HG03064 (cell line): ENCODE data around the gene TSPAN14.

Source experiments
- ATAC-seq: cut with Tn5 transposase; IDR thresholded peaks from one replicate; pipeline ENCODE4 v1.9.1; 2021; ENCODE audit warnings: low read depth; ENCODE audit not compliant: unreplicated experiment

Gene TSPAN14

DNA sequence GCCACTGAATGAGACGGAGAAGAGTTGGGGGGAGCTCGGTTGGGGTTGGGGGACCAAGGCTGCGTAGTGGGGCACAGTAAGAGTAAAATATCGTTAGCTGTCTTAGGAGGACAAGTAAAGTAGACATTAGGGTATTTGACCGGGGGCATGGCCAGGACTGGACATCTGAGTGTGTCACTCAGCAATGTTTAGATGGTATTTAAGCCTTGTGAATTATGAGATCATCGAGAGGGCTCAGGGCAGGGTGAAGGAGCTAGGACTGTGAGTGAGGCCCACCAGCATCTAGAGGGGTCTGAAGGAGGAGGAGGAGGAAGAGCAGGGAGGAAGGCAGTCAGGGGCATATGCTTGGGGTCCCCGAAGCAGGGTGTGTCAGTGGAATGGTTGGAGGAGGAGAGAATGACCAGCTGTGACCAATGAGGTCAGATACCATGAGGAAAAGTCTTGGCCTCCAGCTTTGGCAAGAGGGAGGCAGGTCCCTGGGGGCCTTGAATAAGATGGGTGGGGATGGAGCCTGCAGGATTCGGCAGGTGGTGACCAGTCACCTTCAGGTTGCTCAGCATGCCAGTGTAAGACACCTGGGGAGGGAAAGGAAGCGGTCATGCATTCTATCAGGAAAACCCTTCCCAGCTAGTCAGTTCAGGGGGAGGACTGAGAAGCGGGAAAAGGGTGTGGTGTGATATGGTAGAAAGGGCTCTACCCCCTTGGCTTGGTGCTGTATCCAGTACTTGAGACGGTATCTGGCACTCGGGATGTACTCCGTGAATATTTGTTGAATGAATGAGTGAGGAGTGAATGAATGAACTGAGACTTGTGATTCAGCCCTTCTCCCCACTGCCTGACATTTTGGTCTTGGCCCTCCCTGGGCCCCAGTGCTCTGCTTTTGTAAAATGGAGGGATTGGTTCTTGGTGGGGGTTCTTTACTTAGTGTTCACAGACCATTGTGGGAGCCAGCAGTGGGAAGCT is 48.8 kb downstream of the TSPAN14 start:
- ATAC-seq = no peak

DNA sequence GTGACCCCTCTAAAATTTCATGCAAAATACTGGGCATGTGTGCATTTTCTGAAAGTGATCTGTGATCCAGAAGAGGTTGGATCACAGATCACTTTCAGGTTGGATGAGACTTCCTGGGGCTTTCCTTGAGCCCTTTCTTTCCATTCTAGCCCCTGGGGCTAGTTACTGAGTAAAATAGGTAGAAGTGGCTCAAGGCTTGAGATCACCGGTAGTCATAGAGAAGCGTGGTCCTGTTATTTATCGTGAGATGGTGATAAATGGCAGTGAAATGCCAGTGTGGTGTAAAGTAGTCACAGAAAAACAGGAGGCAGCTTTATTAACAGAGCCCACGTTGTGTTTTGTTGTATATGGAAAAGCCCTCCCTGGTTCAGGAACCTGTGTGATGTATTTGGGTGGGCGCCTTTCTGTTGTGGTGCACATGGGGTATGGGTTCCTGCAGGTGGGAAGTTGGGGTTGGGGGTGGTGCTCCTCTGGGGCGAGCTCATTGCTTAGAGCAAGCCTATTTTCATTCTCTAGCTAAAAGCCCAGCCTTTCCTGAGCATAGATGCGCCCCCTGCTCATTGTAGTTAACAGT is 49.6 kb downstream of the TSPAN14 start:
- ATAC-seq = no peak

DNA sequence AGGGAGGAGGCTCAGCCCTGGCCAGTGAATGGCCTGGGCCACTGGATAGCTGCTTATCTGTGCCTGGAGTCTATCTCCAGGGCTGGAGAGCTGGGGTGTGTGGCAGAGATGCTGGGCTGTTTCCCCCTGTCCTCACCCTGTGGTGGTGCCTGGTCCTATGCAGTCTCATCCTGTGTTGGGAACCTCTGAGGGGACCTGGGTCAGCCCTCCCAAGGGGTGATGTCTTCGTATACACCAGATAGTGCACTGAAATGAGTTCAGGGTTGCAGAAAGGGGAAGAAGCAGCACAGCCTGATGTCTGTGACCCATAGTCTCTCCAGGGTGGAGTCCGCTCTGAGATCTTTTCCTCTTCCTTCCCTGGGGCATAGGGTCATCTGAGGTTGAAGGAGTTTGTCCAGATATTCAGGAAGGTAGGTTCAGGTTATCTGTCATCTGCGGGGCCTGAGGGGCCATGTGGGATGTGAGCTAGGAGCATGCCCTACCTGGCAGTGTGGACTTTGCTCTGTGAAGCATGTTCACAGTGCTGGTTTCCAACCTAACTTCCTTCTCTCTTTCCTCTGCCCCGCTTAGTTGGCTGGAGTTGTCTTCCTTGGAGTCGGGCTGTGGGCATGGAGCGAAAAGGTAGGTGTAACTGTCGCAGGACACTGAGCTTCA is 50.2 kb downstream of the TSPAN14 start:
- ATAC-seq = no peak

DNA sequence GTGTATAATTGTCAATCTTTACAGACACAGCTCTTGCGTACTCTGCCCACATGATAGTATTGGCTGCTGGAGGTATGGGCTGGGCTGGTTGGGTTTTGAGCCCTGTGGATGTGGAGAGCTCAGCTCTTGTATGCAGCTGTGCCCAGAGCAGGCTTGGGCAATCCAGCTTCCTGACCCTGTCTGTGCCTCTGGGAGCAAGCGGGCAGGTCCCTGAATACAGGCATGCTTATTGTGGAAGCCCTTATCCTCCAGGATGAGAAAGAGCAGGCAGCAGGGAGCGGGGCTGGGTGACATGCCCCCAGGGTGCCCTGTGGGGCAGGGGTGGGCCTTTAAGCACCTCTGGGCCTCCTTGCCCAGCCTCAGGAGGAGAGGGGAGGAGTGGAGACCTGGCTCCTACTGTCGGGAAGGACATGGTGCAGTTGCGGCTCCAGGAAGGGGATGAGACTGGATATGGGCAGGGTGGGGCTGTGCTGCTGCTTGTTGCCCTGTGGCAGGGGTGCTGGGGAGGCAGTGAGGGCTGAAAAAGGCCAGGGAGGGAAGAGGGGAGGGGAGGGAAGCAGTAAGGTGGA is 50.9 kb downstream of the TSPAN14 start:
- ATAC-seq = no peak

DNA sequence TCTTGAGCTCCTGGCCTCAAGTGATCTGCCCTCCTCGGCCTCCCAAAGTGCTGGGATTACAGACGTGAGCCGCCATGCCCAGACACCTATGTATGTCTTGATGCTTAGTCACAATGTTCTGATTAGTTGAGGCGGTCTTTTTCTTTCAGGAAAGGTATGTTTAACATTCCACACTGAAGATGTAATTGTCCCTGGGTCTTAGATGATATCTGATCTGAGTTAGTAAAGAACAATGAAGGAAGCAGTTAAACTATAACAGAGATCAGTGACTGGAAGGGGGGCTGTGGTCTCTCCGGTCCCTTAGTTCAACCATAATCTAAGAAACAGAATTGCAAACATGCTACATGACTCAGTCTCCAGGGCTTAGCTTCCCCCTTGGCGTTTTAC is 52.1 kb downstream of the TSPAN14 start:
- ATAC-seq = no peak

DNA sequence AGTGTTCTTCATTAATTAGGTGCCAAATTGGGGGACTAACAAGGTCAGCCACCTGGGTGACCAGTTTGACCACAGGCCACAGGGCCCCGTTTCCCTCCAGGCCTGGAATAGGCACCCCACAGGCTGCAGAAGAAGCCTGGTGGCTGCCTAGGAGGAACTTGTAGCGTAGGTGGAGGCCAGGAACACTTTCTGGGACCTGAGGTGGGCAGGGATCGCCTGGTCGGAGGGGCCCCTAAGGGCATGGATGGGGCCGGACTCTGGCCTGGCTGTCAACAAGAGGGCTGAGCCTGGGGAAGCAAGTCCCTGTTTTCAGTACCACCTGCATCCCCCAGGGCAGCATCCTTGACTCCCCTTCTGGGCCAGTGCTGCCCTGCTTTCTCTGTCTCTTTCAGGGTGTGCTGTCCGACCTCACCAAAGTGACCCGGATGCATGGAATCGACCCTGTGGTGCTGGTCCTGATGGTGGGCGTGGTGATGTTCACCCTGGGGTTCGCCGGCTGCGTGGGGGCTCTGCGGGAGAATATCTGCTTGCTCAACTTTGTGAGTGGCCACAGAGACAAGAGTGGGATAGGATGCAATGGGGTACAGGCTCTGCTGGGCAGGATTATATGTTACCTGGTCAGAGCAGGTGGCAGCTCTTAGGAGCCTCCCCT is 52.9 kb downstream of the TSPAN14 start:
- no peak for ATAC-seq

DNA sequence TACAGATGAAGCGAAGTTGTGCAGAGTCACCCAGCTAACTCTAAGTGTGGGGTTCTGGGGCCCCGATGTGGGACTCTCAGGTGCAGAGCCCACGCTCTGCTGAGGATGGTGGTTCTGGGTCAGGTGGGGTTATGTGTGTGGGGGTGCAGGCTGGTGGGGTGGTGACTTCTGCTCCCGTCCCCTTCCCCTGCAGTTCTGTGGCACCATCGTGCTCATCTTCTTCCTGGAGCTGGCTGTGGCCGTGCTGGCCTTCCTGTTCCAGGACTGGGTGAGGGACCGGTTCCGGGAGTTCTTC is 54.9 kb downstream of the TSPAN14 start:
- ATAC-seq = no peak

DNA sequence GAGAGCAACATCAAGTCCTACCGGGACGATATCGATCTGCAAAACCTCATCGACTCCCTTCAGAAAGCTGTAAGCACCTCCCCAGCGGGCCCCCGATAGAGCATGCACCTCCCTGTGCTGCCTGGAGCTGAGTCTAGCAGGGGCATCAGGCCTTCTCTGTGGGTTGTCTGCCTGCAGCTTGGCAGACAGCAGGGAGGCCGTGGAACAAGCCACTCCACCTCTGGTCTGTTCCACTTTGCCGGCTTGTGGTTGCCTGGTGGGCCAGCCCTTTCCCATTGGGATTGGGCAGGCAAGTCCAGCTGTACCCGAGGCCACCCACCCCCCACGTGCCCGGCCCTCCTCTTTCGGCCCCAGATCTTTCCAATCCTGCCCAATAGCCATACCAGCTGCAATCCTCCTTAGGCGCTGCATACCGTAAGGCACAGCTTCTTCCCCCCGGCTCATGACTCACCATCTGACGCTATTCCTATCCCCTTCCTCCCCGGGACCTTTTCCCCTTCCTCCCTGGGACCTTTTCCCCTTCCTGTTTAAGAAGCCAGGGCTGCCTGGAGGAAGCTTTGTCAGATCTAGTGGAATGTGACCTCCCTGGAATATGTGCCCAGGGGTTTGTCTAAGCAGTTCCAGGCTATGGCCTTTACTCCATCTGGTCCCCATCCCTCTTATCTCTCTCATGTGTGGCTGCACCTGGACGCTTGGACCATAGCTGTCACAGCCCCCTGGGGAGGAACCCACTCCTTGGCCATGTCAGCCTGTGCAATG is 55.5 kb downstream of the TSPAN14 start:
- no peak for ATAC-seq

DNA sequence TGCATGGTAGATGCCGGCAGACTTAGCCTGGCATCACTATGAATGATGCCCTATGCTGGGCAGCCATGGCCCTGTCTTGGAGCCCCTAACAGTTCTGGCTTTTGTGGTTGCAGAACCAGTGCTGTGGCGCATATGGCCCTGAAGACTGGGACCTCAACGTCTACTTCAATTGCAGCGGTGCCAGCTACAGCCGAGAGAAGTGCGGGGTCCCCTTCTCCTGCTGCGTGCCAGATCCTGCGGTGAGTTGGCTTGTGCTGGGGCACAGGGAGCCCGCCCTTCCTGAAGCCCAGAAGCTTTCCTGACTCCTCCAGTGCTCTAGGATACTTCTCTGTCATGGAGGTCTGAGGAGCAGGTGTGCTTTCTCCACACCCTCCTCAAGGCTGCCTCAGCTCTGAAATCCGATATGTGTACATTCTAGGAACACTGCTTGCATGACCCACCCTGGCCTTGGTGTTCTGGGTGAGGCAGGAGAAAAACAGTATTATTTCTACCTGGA is 58.0 kb downstream of the TSPAN14 start:
- no peak for ATAC-seq

DNA sequence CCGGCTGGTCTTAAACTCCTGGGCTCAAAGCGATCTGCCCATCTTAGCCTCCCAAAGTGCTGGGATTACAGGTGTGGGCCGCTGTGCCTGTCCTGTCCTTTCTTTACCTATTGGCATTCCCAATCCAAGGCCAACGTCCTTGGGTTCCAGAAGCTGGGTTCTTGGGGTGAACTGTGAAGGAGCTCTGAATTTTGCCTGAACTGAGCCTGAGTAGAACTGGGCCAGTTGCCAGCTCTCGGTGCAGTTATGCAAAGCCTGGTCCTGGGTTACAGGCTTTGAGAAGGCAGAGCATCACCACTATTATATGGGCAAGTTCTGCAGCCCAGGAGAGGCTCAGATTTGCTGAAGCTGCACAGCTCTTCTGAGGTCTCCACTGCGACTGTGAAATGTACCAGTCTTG is 59.0 kb downstream of the TSPAN14 start:
- ATAC-seq = no peak

DNA sequence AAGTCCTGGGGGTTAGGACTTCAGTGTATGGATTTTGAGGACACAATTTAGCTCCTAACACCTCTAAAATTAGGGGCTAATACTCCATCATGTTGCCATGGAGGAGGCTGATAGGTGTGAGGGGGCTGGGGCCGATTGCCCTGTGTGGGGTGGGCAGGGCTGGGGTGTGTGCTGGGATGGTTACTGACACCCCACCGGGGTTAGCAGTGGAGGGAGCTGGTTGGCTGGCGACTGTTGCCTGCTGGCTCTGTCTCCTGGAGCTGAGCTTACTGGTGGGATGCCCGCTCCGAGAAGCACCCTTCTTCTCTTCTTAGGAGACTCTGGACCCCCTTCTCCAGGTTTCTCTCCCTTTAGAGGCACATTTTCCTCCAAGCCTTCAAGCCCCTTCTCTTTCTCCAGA is 61.4 kb downstream of the TSPAN14 start:
- no peak for ATAC-seq

DNA sequence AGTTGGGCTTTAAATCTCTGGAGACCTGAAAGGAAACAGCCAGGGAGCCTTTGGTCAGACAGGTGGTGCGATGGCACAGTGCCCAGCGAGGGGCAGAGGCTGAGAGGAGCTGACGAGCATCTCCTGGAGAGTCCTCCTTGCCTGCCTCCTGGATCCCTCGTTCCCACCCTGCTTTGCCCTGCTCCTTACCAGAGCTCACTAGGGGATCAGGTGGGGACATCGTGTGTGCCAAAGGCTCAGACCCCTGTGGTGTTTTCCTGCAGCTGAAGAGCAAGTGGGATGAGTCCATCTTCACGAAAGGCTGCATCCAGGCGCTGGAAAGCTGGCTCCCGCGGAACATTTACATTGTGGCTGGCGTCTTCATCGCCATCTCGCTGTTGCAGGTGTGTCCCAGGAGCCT is 61.8 kb downstream of the TSPAN14 start:
- no peak for ATAC-seq

DNA sequence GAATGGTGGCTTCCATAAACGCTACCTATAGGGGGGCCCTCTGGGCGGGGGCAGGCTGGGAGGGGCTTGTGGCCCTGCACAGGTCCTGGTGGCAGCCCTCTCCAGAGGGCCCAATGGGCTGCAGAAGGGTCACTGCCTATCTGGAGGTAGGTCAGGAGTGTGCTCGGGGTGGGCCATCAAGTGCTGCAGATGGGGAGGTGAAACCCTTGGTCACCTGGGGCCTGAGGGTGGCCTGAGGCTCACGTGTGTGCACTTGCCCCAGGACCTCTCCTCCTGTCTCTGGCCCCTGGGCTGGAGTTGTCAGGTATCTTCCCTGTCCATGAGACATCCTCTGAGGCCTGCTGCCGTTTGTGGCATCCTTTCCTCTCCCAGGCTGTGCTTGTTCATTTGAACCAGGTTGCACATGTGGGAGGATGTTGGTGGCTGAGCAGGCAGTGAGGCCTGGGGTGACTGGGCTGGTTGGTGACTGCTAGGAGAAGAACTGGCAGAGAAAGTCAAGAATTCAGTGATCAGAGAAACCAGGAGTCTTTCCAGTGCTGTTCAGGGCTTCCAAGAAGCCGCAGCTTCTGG is 62.5 kb downstream of the TSPAN14 start:
- no peak for ATAC-seq

DNA sequence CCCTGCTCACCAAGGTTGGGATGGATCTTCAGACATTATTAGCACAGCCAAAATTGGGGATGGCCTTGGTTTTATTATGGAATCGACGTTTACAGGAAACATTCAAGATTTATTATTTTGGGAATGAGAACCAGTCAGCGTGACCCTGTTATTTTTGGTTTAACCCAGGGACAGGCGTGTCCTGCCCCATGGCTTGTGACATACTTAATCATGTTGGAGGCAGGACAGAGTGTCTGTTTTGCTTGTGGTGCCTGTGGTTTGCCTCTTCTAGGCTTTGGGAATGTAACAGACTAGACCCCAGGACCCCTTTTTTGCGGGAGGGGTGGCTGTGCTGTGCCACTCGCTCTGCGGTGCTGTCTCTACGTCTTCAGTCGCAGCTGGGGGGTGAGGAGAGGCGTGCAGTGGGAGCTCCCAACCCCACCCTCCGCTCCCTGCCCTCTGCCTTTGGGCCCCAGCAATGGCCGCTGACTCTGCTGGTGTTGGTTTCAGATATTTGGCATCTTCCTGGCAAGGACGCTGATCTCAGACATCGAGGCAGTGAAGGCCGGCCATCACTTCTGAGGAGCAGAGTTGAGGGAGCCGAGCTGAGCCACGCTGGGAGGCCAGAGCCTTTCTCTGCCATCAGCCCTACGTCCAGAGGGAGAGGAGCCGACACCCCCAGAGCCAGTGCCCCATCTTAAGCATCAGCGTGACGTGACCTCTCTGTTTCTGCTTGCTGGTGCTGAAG is 63.5 kb downstream of the TSPAN14 start:
- ATAC-seq = no peak

DNA sequence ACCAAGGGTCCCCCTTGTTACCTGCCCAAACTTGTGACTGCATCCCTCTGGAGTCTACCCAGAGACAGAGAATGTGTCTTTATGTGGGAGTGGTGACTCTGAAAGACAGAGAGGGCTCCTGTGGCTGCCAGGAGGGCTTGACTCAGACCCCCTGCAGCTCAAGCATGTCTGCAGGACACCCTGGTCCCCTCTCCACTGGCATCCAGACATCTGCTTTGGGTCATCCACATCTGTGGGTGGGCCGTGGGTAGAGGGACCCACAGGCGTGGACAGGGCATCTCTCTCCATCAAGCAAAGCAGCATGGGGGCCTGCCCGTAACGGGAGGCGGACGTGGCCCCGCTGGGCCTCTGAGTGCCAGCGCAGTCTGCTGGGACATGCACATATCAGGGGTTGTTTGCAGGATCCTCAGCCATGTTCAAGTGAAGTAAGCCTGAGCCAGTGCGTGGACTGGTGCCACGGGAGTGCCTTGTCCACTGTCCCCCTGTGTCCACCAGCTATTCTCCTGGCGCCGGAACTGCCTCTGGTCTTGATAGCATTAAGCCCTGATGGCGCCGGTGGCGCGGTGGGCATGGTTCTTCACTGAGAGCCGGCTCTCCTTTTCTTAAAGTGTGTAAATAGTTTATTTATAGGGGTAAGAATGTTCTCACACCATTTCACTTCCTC is 64.2 kb downstream of the TSPAN14 start:
- no peak for ATAC-seq

DNA sequence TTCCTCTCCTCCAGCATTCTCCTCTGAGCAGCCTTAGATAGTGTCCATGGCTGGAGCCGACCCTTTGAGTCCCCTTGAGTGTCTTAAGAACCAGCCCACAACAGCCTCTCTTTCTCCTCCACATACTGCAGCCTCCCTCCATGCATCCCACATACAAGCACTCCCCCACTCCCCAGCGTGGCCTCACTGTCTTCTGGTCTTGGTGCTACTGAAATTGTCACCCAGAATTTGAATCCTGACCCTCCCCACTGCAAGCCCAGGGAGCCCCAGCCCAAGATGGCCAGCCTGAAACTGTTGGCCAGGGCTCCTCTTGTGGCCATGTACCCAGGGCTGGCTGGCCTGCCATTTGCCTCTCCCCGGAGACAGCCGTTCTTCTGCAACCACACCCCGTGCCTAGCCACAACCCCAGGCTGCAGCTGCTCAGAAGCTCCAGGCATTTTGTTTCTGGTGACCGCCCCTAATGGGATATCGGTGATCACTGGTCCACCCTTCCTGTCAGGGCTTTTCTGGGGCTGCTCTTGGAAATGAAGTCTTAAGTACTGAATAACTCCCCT is 64.8 kb downstream of the TSPAN14 start:
- ATAC-seq = no peak

DNA sequence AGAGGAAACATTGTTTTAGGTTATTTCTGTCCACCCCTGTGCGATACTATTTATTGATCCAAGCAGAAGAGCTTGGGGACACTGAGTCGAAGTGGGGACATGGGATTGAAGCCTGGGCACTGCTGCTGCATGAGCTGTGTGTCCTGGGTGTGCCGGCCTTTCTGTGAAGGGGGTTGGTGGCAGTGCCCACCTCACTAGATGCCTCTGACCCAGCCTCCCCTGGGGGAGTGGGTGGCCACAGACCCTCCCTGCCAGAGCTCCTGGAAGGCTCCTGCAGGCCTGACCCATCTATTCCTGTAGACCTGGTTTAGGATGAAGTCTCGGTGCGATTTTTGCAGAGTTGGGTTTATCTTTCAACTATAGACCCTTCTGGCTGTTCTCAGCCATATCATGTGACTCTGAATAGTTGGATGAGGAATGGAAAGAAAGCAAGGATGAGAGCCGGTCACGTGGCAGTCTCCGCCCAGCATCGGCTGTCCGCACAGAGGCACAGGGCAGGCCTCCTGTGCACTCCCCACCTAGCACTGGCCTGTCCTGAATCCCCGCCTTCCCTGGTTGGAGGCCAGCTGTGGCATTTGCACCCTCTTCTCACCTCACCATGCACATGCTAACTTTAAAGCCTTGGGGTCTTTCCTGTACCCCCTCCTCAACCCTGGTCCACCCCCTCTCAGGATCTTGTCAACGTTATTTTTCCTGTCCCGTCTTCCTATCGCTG is 66.0 kb downstream of the TSPAN14 start:
- no peak for ATAC-seq
